A549 (cell line): ENCODE measurements around the gene DEFB124.

Experiments
- CTCF ChIP-seq: fragments of >200 bp; sonication (Bioruptor Twin); formaldehyde crosslinking; IDR thresholded peaks from 3 replicates; pipeline ENCODE4 v1.5.1; 2016
- RFX5 ChIP-seq: fragments of 450-650 bp; IDR thresholded peaks from 2 replicates; pipeline ENCODE4 v1.7.1; 2014; ENCODE audit warnings: antibody characterized with exemption, mild to moderate bottlenecking, moderate library complexity

- TF ChIP-seq RFX5 (no peak), CTCF (peak; percentile 21; the same call in 1 of the 3 replicates)
These were observed 19.2 kb upstream of the DEFB124 start for GRCh38 chr20:31494131-31494530.
